HG02885 (cell line): ENCODE data around the gene C7orf57.
"Not testable (repeated sequence)": the region's sequence is repeated elsewhere in the genome, so short reads cannot be mapped to it uniquely, and the experiment has no call there.

Source experiments
- ATAC-seq: cut with Tn5 transposase; IDR thresholded peaks from one replicate; pipeline ENCODE4 v1.9.1; 2021; ENCODE audit warnings: mild to moderate bottlenecking; ENCODE audit not compliant: unreplicated experiment, poor library complexity

Gene C7orf57

GRCh38 chr7:48035301-48035966 is at the start of gene C7orf57:
C7orf57 (plus strand) TSS chr7:48035543; CDS start chr7:48036309, 766 bp downstream.
- peak; percentile 98 for ATAC-seq

- no peak for ATAC-seq
These were observed 46.6 kb upstream of the C7orf57 start for GRCh38 chr7:47988496-47989386.

DNA sequence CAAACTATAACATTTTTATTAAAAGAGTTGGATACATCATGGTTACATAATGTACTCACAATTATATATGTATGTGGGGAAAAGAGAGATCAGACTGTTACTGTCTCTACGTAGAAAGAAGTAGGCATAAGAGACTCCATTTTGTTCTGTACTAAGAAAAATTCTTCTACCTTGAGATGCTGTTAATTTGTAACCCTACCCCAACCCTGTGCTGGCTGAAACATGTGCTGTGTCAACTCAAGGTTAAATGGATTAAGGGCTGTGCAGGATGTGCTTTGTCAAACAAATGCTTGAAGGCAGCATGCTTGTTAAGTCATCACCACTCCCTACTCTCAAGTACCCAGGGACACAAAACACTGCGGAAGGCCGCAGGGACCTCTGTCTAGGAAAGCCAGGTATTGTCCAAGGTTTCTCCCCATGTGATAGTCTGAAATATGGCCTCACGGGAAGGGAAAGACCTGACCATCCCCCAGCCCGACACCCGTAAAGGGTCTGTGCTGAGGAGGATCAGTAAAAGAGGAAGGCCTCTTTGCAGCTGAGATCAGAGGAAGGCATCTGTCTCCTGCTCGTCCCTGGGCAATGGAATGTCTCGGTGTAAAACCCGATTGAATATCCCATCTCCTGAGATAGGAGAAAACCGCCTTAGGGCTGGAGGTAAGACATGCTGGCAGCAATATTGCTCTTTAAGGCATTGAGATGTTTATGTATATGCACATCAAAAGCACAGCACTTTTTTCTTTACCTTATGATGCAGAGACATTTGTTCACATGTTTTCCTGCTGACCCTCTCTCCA is 45.5 kb upstream of the C7orf57 start:
- ATAC-seq: not testable (repeated sequence)

- ATAC-seq: no peak
These were observed 44.8 kb upstream of the C7orf57 start for GRCh38 chr7:47990592-47990991.

GRCh38 chr7:47991270-47991669 is 44.1 kb upstream of the C7orf57 start:
- ATAC-seq: no peak

DNA sequence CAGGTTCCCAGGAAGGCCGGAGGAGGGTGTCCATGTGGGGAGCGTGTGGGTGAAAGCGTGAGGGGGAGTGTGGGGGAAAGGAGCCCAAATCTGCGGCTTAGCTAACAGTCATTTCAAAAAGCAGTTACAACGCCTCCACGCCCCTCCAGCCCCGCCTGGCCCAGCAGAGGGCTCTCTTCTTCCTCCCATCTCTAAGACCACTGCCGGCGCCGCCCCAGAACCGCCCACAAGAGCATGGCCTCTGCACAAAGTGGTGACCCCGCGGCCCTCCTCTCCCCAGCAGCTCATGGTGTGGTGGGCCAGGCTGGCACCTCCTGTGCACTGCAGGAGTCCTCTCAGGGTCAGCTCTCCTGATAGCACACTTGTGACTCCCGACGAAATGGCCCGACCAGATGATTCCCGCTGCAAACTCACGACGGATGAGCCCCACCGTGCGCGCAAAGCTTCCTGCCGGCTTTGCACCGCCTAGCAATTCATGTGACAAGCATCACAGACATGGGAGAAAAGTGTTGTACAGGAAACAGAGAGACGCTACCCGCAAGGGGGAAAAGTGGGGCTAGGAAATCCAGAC is 43.5 kb upstream of the C7orf57 start:
- peak; percentile 99 for ATAC-seq

GRCh38 chr7:47992446-47992845 is 42.9 kb upstream of the C7orf57 start:
- no peak for ATAC-seq

GRCh38 chr7:47999413-47999812 is 35.9 kb upstream of the C7orf57 start:
- ATAC-seq: no peak

- not testable (repeated sequence) for ATAC-seq
These were observed 35.2 kb upstream of the C7orf57 start for GRCh38 chr7:48000164-48000563.

GRCh38 chr7:48004032-48004431 is 31.3 kb upstream of the C7orf57 start:
- ATAC-seq: no peak

- peak; percentile 84 for ATAC-seq
These were observed 30.7 kb upstream of the C7orf57 start for GRCh38 chr7:48004638-48005037.

GRCh38 chr7:48006866-48007265 is 28.5 kb upstream of the C7orf57 start:
- ATAC-seq: no peak

- no peak for ATAC-seq
These were observed 26.1 kb upstream of the C7orf57 start for GRCh38 chr7:48009257-48009656.

- ATAC-seq: no peak
These were observed 25.4 kb upstream of the C7orf57 start for GRCh38 chr7:48009954-48010353.

DNA sequence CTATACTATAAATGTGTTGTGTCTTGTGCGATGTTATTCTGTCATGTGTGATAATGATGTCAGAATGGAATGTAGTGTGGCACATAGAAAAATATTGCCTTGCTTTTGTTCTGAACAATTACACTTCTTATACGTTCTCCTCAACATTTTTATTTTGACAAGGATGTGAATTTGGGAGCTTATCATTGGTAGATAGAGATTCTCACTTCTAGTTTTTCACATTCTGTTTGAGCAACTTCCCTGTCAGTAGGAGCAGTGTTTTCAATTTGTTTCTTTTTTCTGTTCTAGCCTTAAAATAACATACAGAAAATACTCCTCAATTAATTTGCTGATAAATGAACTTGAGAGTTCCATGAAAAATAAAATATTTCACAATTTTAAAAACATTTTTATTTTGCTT is 24.0 kb upstream of the C7orf57 start:
- peak; percentile 45 for ATAC-seq

DNA sequence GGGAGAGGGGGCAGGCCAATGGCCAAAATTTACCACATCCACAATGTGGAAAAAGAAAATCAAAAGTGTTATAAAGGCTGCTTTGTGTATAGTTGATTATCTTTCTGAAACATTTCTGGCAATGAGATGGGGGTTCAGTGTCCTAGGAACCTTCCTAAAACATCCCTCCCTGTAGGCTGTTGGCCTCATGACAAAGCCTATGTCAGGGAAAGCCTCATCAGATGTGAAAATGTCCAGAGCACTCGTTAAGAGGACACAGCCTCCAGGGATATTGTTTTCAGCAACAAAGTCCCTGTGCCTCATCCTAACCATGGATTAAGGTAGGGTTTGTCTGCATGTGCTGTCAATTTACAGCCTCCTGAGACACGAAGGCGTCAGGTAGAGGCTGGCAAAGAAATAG is 23.4 kb upstream of the C7orf57 start:
- no peak for ATAC-seq

DNA sequence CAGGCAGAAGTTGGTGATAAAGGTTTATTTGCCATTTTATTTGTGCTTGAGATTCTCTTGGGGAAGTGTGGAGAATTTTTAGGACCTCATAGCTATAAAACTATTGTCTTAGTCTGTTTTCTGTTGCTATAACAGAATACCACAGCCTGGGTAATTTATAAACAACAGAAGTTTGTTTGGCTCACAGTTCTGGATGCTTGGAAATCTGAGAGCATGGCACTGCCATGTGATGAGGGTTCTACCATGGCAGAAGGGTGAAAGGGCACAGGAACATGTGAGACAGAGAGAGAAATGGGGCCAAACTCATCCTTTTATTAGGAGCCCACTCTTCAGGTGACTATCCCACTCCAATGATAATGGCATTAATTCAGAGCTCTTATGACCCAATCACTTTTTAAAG is 18.7 kb upstream of the C7orf57 start:
- no peak for ATAC-seq

- no peak for ATAC-seq
These were observed 17.7 kb upstream of the C7orf57 start for GRCh38 chr7:48017674-48018073.

DNA sequence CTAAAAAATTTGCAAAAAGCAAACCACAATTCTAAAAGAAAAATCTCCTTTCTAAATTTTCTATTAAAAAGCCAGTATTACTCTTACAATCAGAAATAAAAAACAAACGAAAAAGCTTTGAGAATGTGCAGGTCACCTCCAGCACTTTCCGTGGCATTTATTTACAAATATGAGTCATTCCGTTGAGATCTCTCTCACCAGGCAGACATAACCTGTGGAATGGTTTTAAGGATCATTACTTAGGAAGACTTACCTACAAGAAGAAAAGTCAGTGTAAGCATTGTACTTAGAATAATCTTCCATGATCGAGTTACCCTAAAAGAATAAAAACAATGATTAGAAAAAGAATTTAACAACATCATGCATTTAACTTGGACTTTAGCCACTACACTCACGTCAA is 9.7 kb upstream of the C7orf57 start:
- ATAC-seq: no peak

- no peak for ATAC-seq
These were observed 6.4 kb upstream of the C7orf57 start, which contains the start of gene SUN3 for GRCh38 chr7:48028938-48029337. SUN3 (minus strand) TSS chr7:48029107; CDS start chr7:48028938, 169 bp downstream.
